Activated T-cell treated with anti-CD3 and anti-CD28 coated beads, Interleukin-2, amount 50 U/mL, for 48 hours (primary cell): ENCODE measurements around the gene CYB5A.
"Not testable (repeated sequence)": the region's sequence is repeated elsewhere in the genome, so short reads cannot be mapped to it uniquely, and the experiment has no call there.

ENCODE experiments used
- DNase-seq, 2 experiments: peaks; one replicate each; pipeline ENCODE4 v3.0.0-alpha.2; 2020

Gene CYB5A

GRCh38 chr18:74291771-74292540 is at the start of gene CYB5A:
TSS of gene CYB5A (minus strand) at chr18:74291963. CDS start at chr18:74291875, 88 bp downstream.
- peak; percentile 99 for DNase-seq

- no peak for DNase-seq
These were observed 46.1 kb upstream of the CYB5A start for GRCh38 chr18:74337912-74338309.

- DNase-seq: no peak
These were observed 45.6 kb upstream of the CYB5A start for GRCh38 chr18:74337155-74337911.

GRCh38 chr18:74336656-74337055 is 44.9 kb upstream of the CYB5A start:
- DNase-seq: no peak

GRCh38 chr18:74334242-74334893 is 42.6 kb upstream of the CYB5A start:
- no peak for DNase-seq

GRCh38 chr18:74333091-74333490 is 41.3 kb upstream of the CYB5A start:
- DNase-seq: no peak

- DNase-seq: no peak
These were observed 39.6 kb upstream of the CYB5A start for GRCh38 chr18:74331404-74331803.

- no peak for DNase-seq
These were observed 38.0 kb upstream of the CYB5A start for GRCh38 chr18:74329688-74330205.

- DNase-seq: no peak
These were observed 36.4 kb upstream of the CYB5A start for GRCh38 chr18:74328206-74328605.

GRCh38 chr18:74326791-74327190 is 35.0 kb upstream of the CYB5A start:
- not testable (repeated sequence) for DNase-seq

- DNase-seq: no peak
These were observed 34.5 kb upstream of the CYB5A start for GRCh38 chr18:74326231-74326630.

GRCh38 chr18:74316257-74317170 is 24.8 kb upstream of the CYB5A start:
- DNase-seq: no peak

- no peak for DNase-seq
These were observed 23.9 kb upstream of the CYB5A start, which contains the start of gene C18orf63 for GRCh38 chr18:74315464-74316256. TSS of gene C18orf63 (plus strand) at chr18:74315839. CDS start at chr18:74317866, 2,027 bp downstream.

GRCh38 chr18:74314759-74315463 is 23.1 kb upstream of the CYB5A start:
- DNase-seq: no peak

GRCh38 chr18:74311000-74311399 is 19.2 kb upstream of the CYB5A start:
- no peak for DNase-seq

GRCh38 chr18:74310411-74310810 is 18.6 kb upstream of the CYB5A start:
- no peak for DNase-seq

- no peak for DNase-seq
These were observed 12.2 kb upstream of the CYB5A start for GRCh38 chr18:74303936-74304335.

- no peak for DNase-seq
These were observed 11.5 kb upstream of the CYB5A start for GRCh38 chr18:74303306-74303705.

GRCh38 chr18:74299746-74300145 is 8.0 kb upstream of the CYB5A start:
- no peak for DNase-seq

- DNase-seq: no peak
These were observed 7.4 kb upstream of the CYB5A start for GRCh38 chr18:74299162-74299561.

GRCh38 chr18:74294526-74294925 is 2.8 kb upstream of the CYB5A start:
- DNase-seq: no peak
